GM04503 (cell line): ENCODE results near the gene TEX50.
"Not testable (repeated sequence)": the region's sequence is repeated elsewhere in the genome, so short reads cannot be mapped to it uniquely, and the experiment has no call there.

ENCODE experiments used
- DNase-seq: peaks from one replicate; pipeline ENCODE4 v3.0.0-alpha.2; 2012; ENCODE audit warnings: low read depth

Gene TEX50, protein sequence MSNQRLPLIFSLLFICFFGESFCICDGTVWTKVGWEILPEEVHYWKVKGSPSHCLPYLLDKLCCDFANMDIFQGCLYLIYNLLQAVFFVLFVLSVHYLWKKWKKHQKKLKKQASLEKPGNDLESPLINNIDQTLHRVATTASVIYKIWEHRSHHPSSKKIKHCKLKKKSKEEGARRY

GRCh38 chr1:173635116-173635515, at the start of gene TEX50:
Gene TEX50, plus strand, starts transcription at chr1:173635338. Its CDS starts 184 bp downstream, at chr1:173635522.
- DNase-seq = no peak

DNA sequence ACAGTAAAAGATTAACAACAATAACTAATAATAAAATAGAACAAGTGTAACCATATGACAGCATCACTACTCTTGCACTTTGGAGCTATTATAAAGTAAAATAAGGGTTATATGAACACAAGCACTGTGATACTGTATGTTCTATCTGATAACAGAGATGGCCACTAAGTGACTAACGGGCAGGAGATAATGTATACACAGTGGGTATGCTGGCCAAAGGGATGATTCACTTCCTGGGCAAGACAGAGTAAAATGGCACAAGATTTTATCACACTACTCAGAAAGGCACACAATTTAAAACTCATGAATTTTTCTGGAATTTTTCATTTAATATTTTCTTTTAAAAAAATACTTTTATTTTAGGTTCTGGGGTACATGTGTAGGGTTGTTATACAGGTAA, 44.6 kb upstream of the TEX50 start:
- DNase-seq = no peak

DNA sequence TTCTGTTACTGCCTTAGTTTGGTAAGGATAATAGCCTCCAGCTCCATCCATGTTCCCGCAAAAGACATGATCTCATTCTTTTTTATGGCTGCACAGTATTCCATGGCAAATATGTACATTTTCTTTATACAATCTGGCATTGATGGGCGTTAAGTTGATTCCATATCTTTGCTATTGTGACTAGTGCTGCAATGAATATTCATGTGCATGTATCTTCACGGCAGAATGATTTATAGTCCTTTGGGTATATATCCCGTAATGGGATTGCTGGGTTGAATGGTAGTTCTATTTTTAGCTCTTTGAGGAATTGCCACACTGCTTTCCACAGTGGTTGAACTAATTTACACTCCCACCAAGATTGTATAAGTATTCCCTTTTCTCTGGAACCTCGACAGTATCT, 44.0 kb upstream of the TEX50 start:
- DNase-seq = not testable (repeated sequence)

DNA sequence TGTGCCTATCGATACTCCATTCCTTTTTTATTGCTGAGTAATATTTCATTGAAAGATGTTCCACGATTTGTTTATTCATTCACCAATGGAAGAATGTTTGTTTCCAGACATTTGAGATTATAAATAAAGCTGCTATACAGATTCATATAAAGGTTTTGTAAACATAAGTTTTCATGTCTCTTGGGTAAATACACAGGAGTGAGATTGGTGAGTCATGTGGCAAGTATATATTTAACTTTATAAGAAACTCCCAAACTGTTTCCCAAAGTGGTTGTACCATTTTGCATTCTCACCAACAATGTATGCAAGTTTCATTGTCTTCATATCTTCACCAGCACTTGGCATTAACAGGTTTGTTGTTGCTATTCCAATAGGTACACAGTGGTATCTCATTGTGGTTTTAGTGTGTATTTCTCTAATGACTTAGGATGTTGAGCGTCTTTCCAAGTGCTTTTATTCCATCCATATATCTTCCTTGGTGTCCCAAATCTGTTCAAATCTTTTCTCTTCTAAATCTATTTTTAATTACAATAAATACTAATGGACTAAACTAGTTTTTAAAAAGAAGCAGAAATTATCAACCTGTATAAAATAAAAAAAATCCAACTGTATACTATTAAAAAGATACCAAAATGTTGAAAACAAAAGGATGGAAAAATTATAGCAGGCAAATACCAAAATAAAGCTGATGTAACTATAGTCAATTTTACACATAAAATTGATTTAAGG, 38.9 kb upstream of the TEX50 start:
- DNase-seq = no peak

- DNase-seq = no peak
These were observed 33.5 kb upstream of the TEX50 start for GRCh38 chr1:173601588-173601987.

DNA sequence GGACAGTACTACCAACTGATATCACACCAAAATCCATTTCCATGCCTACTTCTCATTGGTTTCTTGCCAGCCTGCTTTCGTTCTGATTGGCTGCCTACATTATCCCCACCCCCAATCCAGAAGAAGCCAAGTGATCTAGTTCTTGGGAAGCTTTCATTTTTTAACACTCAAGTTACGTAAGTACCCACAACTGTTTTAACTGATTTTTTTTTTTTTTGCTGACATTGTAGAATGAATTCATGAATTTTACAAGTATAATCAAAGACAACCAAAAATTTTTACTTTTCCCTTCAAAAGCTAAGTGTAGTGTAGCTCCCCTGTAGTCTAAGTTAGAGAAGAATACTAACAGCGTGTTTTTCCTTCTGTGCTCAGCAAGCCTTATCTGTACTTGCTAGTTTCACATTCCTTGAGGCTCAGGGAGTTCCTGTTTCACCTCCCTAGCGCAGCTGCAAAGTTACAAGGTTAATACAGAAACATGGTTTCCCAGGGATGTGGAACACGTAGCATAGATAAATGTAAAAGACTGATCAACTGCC, 32.0 kb upstream of the TEX50 start, which contains the start of gene SLC9C2:
Gene SLC9C2 (minus strand): TSS at position 17 of the 536 bp plus-strand sequence. CDS start 1,296 bp downstream, outside the sequence.
- no peak for DNase-seq

GRCh38 chr1:173608503-173609216, 26.5 kb upstream of the TEX50 start:
- no peak for DNase-seq

- DNase-seq = not testable (repeated sequence)
These were observed 22.1 kb upstream of the TEX50 start for GRCh38 chr1:173613086-173613485.

DNA sequence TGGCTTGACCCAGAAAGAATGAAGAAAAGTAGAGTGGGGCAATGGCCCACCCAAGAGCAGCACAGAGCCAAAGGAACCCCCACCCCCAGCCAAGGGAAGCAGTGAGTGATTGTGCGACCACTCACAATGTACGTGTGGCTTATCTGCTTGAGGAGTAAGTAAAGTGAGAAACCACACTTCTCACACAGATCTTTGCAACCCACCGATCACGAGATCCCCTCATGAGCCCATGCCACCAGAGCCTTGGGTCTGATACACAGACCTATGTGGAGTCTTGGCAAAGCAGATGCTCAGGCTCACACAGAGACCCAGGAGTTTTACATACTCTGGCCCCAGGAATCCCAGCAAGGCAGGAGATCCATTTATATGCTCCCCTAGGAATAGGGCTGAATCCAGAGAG, 18.3 kb upstream of the TEX50 start:
- DNase-seq = no peak

DNA sequence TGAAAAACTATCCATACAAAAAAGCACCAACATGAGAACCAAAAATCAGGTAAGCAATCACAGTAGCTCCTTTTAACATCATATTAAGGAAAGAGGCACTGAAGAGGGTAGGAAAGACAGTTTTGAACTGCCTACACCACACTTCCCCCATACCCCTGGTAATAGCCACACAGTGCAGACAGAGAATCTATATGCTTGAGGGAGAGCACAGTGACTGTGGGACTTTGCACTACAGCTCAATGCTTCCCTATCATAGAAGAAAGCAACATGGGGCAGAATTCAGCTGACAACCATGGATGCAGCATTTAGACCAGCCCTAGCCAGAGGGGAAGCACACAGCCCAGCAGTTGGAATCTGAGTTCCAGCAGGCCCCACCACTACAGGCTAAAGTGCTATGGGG, 7.9 kb upstream of the TEX50 start:
- DNase-seq = no peak

GRCh38 chr1:173628888-173629287, 6.2 kb upstream of the TEX50 start:
- DNase-seq = no peak

- DNase-seq = not testable (repeated sequence)
These were observed 2.3 kb downstream of the TEX50 start for GRCh38 chr1:173637236-173638042.

DNA sequence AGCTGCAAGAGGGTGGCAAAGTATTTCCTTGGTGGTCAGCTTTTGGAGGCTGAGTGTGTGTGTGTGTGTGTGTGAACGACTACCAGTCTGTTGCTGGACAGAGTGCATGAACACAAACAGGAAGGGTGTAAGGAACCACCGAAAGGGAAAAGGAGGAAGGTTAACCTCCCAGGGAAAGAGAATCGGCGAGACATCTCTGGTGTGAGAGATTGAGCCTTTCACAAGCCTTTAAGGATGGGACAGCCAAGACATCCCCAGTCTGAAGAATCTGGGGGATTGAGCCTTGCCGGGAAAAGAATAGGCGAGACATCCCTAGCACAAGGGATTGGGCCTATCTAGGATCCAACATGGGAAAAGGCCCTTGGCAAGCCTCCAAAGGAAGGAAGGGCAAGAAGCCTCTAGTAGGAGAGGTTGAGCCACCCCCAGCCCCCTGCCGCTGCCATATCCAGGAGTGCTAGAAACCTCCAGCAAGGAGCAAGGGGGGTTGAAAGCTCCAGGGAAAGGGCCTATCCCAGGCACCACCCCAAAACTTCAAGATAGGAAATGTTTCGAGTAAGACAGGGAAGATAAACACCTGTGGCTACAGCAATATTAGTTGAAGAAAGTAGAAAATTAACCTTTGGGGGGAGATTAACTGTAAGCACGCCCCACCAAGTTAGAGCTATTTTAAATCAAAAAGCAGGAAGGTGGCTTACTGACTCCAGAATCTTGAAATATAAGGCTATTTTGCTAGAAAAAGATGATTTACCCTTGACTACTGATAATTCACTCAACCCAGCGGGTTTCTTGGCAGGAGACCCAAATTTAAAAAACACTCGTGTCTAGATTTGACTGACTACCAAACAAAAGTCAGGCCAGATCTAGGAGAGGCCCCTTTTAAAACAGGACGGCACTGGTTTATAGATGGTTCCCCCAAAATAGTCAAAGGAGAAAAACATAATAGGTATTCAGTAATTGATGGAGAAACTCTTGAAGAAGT, 3.2 kb downstream of the TEX50 start:
- no peak for DNase-seq

- DNase-seq = no peak
These were observed 4.0 kb downstream of the TEX50 start for GRCh38 chr1:173639102-173639501.

GRCh38 chr1:173642450-173643139, 7.5 kb downstream of the TEX50 start:
- DNase-seq = not testable (repeated sequence)

- no peak for DNase-seq
These were observed 11.5 kb downstream of the TEX50 start for GRCh38 chr1:173646656-173647055.

- no peak for DNase-seq
These were observed 13.9 kb downstream of the TEX50 start for GRCh38 chr1:173648880-173649605.

DNA sequence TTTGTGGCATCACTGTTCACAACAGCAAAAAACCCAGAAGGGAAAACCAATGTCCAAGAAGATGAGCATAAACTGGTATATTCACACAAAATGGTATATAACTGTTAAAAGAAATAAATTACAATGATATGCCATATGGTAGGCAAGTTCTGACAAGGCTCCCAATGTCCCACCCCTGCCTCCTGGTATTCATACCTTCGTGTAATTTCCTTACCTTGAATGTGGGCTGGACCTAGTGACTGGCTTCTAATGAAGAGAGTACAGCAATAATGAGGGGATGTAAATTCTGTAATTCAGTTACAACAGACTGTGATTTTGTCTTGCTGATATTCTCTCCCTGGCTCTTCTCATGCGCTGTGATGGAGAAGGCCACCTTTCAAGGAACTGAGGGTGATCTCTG, 25.2 kb downstream of the TEX50 start:
- no peak for DNase-seq

- no peak for DNase-seq
These were observed 26.1 kb downstream of the TEX50 start for GRCh38 chr1:173661271-173661670.
